ENCODE data around the gene SUSD4.

- no peak for TF ChIP-seq GATA3 (IDR thresholded peaks at IDR 0.05; ENCODE audit: low read depth, low read length)
- TF ChIP-seq GATA2 (IDR thresholded peaks at IDR 0.05; ENCODE audit: low read depth, low read length): no peak
These were observed 188.9 kb downstream of the SUSD4 start for GRCh38 chr1:223175032-223175431.
